Stomach (tissue), 9 donors: ENCODE data around the gene TCEA2. TPM values are rescaled to one million over a fixed set of nuclear protein-coding genes. Genes with fewer than 3 reads are reported as not detected.

ENCODE experiments used
- DNase-seq, 2 donors: peaks; one replicate each; pipeline versions ENCODE4 v3.0.0 to v3.0.0-alpha.2; 2013 to 2019
- H3K27ac ChIP-seq, 5 donors: fragments of 200-600 bp in 4 of 5; sonication (generic) in 4 of 5; one replicate each; pipeline ENCODE4 v1.5.1; 2013 to 2019; ENCODE audit warnings: mild to moderate bottlenecking in 1 of 5, moderate library complexity in 1 of 5
- H3K27me3 ChIP-seq, 3 donors: fragments of 200-600 bp; sonication (generic); one replicate each; pipeline ENCODE4 v1.5.1; 2017 to 2019; ENCODE audit warnings: mixed run types in 1 of 3
- H3K36me3 ChIP-seq, 4 donors: fragments of 200-600 bp; sonication (generic); 1 replicate in 3 of 4; 2 replicates in 1 of 4; pipeline ENCODE4 v1.5.1; 2016 to 2019
- H3K4me1 ChIP-seq, 4 donors: fragments of 200-600 bp; sonication (generic); one replicate each; pipeline ENCODE4 v1.5.1; 2016 to 2019
- H3K4me3 ChIP-seq, 4 donors: fragments of 200-600 bp; sonication (generic) in 3 of 4; one replicate each; pipeline ENCODE4 v1.5.1; 2016 to 2019; ENCODE audit warnings: mild to moderate bottlenecking in 1 of 4
- H3K9me3 ChIP-seq, 4 donors: fragments of 200-600 bp; sonication (generic); one replicate each; pipeline ENCODE4 v1.5.1; 2016 to 2019
- EP300 ChIP-seq: sonication (generic); formaldehyde crosslinking; IDR thresholded peaks from one replicate; pipeline ENCODE4 v1.6.1; 2017; ENCODE audit warnings: antibody characterized with exemption
- POLR2A ChIP-seq, 4 donors: fragments of 450-650 bp; IDR thresholded peaks; one replicate each; pipeline ENCODE4 v1.6.1; 2016; ENCODE audit warnings: antibody characterized with exemption in 4 of 4, control low read depth in 2 of 4, mild to moderate bottlenecking in 1 of 4, moderate library complexity in 1 of 4
- POLR2AphosphoS5 ChIP-seq, 3 donors: sonication (generic); formaldehyde crosslinking; IDR thresholded peaks; one replicate each; pipeline ENCODE4 v1.6.1; 2016; ENCODE audit warnings: antibody characterized with exemption in 3 of 3
- WGBS, 5 donors: extraction: QIAGEN DNeasy Blood & Tissue Kit in 3 of 5; methylation state at CpG; one replicate each; pipeline versions ENCODE4 v1.1.5 to v1.1.7; 2013 to 2018; 5-methylcytosine and 5-hydroxymethylcytosine counted together
- intact Hi-C: fragments of 100-400 bp; cut with DNase I; formaldehyde crosslinking; loops from one replicate; pipeline ENCODE4 v1.15.1; 2023; ENCODE audit warnings: low total_unique reads
- polyA plus RNA-seq, 3 donors: library from polyadenylated mRNA; stranded (reverse); fragments of 200-250 nt; gene quantifications; one replicate each; pipeline ENCODE4 v1.2.3, GENCODE V29; 2013
- small RNA-seq, 4 donors: library from RNA; depleted of rRNA; stranded (forward); fragments of <200 nt; gene quantifications; one replicate each; pipeline ENCODE3, GENCODE V24; 2016
- total RNA-seq, 5 donors: library from RNA; depleted of rRNA; stranded (reverse); fragments of >200 nt; gene quantifications; one replicate each; pipeline versions ENCODE4 v1.1.0 to v1.2.3, GENCODE V29; 2014 to 2016
- TF ChIP-seq, protein P1 (sequence below), 7 experiments: fragments of 450-650 bp in 4 of 7; fragments of 200-600 bp in 3 of 7; sonication (generic) in 3 of 7; IDR thresholded peaks; one replicate each; pipeline ENCODE4 v1.5.1; 2016 to 2019; ENCODE audit warnings: antibody characterized with exemption in 7 of 7, control low read depth in 2 of 7, mild to moderate bottlenecking in 1 of 7
- donor health status: healthy with polysubstance abuse.
- donor health status: Bipolar disorder and iron deficiency.
- donor health status: healthy.

Gene TCEA2
- total and polyA plus RNA-seq, 8 donors = 3.1 to 35.5 (median 26.0) TPM

DNA sequence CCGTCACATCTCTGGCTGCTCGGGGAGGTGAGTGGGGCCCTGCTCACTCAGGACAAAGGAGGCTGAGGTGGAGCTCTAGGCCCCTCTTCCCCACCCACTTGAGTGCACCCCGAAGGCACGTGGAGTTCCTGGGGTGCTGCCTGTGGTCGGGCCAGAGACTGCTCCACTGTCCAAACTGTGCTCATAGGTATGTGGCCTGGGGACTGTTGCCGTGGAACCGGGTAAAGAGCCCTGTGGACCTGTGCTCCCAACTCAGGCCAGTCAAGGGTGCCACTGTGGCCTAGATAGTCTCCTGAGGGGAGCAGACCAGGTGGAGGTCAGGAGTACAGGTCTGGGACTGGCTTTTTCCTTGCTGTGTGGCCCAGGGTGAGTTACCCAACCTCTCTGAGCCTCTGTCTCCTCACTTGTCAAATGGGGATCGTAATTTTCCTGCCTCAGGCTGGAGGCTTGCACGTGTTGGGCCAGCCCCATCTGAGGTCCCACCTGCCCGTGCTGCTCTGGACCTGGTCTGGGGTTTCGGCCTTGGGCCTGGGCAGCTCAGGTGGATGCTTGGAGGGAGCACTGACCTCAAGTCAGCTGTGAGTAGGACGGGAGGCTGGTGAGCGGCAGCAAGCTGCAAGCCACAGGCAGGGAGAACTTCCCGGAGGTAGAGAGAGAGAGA, 56.8 kb downstream of the TCEA2 start:
- TF ChIP-seq, protein P1, sequence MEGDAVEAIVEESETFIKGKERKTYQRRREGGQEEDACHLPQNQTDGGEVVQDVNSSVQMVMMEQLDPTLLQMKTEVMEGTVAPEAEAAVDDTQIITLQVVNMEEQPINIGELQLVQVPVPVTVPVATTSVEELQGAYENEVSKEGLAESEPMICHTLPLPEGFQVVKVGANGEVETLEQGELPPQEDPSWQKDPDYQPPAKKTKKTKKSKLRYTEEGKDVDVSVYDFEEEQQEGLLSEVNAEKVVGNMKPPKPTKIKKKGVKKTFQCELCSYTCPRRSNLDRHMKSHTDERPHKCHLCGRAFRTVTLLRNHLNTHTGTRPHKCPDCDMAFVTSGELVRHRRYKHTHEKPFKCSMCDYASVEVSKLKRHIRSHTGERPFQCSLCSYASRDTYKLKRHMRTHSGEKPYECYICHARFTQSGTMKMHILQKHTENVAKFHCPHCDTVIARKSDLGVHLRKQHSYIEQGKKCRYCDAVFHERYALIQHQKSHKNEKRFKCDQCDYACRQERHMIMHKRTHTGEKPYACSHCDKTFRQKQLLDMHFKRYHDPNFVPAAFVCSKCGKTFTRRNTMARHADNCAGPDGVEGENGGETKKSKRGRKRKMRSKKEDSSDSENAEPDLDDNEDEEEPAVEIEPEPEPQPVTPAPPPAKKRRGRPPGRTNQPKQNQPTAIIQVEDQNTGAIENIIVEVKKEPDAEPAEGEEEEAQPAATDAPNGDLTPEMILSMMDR (IDR thresholded peaks at IDR 0.05) = no peak
- no peak for TF ChIP-seq EP300
- TF ChIP-seq POLR2AphosphoS5 (IDR thresholded peaks at IDR 0.05) = no peak
- TF ChIP-seq POLR2A (IDR thresholded peaks at IDR 0.05) = no peak
- peak in 1 of 2 donors; percentile 33 for DNase-seq
- WGBS, 5 donors = 57 to 67% (median 63%) methylated on average over 10 to 14 of the region's 14 CpGs

DNA sequence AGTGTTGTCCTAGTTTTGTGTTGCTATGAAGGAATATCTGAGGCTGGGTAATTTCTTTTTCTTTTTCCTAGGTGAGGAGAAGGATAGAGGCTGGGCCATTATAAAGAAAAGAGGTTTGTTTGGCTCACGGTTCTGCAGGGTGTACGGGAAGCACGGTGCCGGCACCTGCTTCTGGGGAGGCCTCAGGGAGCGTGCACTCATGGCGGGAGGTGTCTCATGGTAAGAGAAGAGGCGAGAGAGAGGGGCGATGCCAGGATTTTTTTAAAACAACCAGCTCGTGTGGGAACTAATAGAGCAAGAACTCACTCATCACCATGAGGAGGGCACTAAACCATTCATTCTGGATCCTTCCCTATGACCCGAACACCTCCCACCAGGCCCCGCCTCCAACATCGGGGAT, 58.6 kb downstream of the TCEA2 start:
- H3K4me3 ChIP-seq = no peak overlapping the region
- WGBS, 5 donors = 74 to 83% (median 82%) methylated on average over 12 of the region's 12 CpGs
- intact Hi-C loops = no loop called here
- DNase-seq = no peak
- H3K27me3 ChIP-seq = peaks cover 0 to 49% (median 16%) of the 10 kb centered on the region in 3 donors
- TF ChIP-seq, protein P1 (IDR thresholded peaks at IDR 0.05) = no peak
- TF ChIP-seq POLR2A (IDR thresholded peaks at IDR 0.05) (no peak), EP300 (no peak), POLR2AphosphoS5 (IDR thresholded peaks at IDR 0.05) (no peak)
- no peaks in the 10 kb centered on the region for H3K36me3 ChIP-seq
- H3K27ac ChIP-seq = no peak overlapping the region
- H3K4me1 ChIP-seq = peaks cover 0 to 12% (median 10%) of the 10 kb centered on the region in 4 donors
- H3K9me3 ChIP-seq = no peaks in the 10 kb centered on the region

More for the DNA sequence above, 56.8 kb downstream of the TCEA2 start:
- Histone ChIP-seq H3K36me3 (no peaks in the 10 kb centered on the region), H3K4me3 (peak overlapping the region in 3 of 4 donors; percentile 16 to 36 (median 30)), H3K9me3 (no peaks in the 10 kb centered on the region), H3K27ac (no peak overlapping the region), H3K4me1 (peaks cover 0 to 12% (median 10%) of the 10 kb centered on the region in 4 donors), H3K27me3 (peaks cover 0 to 45% (median 16%) of the 10 kb centered on the region in 3 donors)
- intact Hi-C loops = no loop called here

Small RNA genes within 50 kb of the gene (small RNA-seq; reads per million reads assigned to genes)
- gene AL355803.1 = 0 reads per million in 4 donors
- 0 reads per million in 4 donors for gene MIR6813

Other genes with a start within 250 kb of the TCEA2 start
- 10 to 100 TPM in 1 of 5 donors, 1 to 10 TPM in 3, under 1 TPM in 1; 0.58 to 13.4 (median 4.1) TPM for gene ZBTB46, start 231.9 kb upstream of the TCEA2 start, total RNA-seq
- 1 to 10 TPM; 1.1 to 1.8 (median 1.7) TPM for gene ZBTB46, start 231.9 kb upstream of the TCEA2 start, polyA plus RNA-seq
- gene ABHD16B, start 201.7 kb upstream of the TCEA2 start, total RNA-seq = not detected
- under 1 TPM in 2 of 3 donors, not detected in 1; 0.37 to 0.43 TPM for gene ABHD16B, start 201.7 kb upstream of the TCEA2 start, polyA plus RNA-seq
- 10 to 100 TPM; 42.0 to 53.1 (median 45.5) TPM for gene TPD52L2, start 197.9 kb upstream of the TCEA2 start, total RNA-seq
- gene TPD52L2, start 197.9 kb upstream of the TCEA2 start, polyA plus RNA-seq = 10 to 100 TPM; 72.8 to 75.6 (median 73.3) TPM
- gene DNAJC5, start 168.1 kb upstream of the TCEA2 start, total RNA-seq = 10 to 100 TPM; 23.7 to 60.1 (median 52.7) TPM
- gene DNAJC5, start 168.1 kb upstream of the TCEA2 start, polyA plus RNA-seq = 10 to 100 TPM; 23.1 to 26.4 (median 25.6) TPM
- gene UCKL1, start 106.8 kb upstream of the TCEA2 start, total RNA-seq = 100 to 1,000 TPM in 1 of 5 donors, 10 to 100 TPM in 4; 20.9 to 107 (median 36.8) TPM
- gene UCKL1, start 106.8 kb upstream of the TCEA2 start, polyA plus RNA-seq = 10 to 100 TPM; 17.7 to 60.5 (median 24.0) TPM
- gene ZNF512B, start 93.3 kb upstream of the TCEA2 start, total RNA-seq = 10 to 100 TPM in 2 of 5 donors, 1 to 10 TPM in 3; 6.1 to 12.1 (median 9.2) TPM
- 1 to 10 TPM; 3.5 to 7.6 (median 6.3) TPM for gene ZNF512B, start 93.3 kb upstream of the TCEA2 start, polyA plus RNA-seq
- gene SAMD10, start 83.6 kb upstream of the TCEA2 start, total RNA-seq = 10 to 100 TPM in 2 of 5 donors, 1 to 10 TPM in 3; 2.9 to 68.1 (median 9.4) TPM
- 1 to 10 TPM; 4.9 to 6.6 (median 6.3) TPM for gene SAMD10, start 83.6 kb upstream of the TCEA2 start, polyA plus RNA-seq
- 10 to 100 TPM; 30.4 to 67.4 (median 39.7) TPM for gene PRPF6, start 82.1 kb upstream of the TCEA2 start, total RNA-seq
- gene PRPF6, start 82.1 kb upstream of the TCEA2 start, polyA plus RNA-seq = 10 to 100 TPM; 27.0 to 44.2 (median 39.6) TPM
- gene C20orf204, start 27.0 kb upstream of the TCEA2 start, total RNA-seq = 1 to 10 TPM in 1 of 5 donors, not detected in 4; 1.7 TPM
- 1 to 10 TPM in 2 of 3 donors, under 1 TPM in 1; 0.62 to 3.4 (median 1.4) TPM for gene C20orf204, start 27.0 kb upstream of the TCEA2 start, polyA plus RNA-seq
- 10 to 100 TPM in 2 of 5 donors, 1 to 10 TPM in 2, under 1 TPM in 1; 0.58 to 26.6 (median 8.9) TPM for gene SOX18, start 13.6 kb upstream of the TCEA2 start, total RNA-seq
- gene SOX18, start 13.6 kb upstream of the TCEA2 start, polyA plus RNA-seq = 10 to 100 TPM in 1 of 3 donors, 1 to 10 TPM in 2; 6.2 to 15.2 (median 8.4) TPM
- gene RGS19, start 16.3 kb downstream of the TCEA2 start, total RNA-seq = 10 to 100 TPM in 1 of 5 donors, 1 to 10 TPM in 1, not detected in 3; 3.1 to 10.1 TPM
- 10 to 100 TPM in 2 of 3 donors, 1 to 10 TPM in 1; 8.1 to 17.2 (median 13.1) TPM for gene RGS19, start 16.3 kb downstream of the TCEA2 start, polyA plus RNA-seq
- gene OPRL1, start 16.9 kb downstream of the TCEA2 start, total RNA-seq = 1 to 10 TPM in 1 of 5 donors, under 1 TPM in 1, not detected in 3; 0.55 to 4.7 TPM
- gene OPRL1, start 16.9 kb downstream of the TCEA2 start, polyA plus RNA-seq = under 1 TPM in 2 of 3 donors, not detected in 1; 0.18 to 0.25 TPM
- gene LKAAEAR1, start 21.2 kb downstream of the TCEA2 start, total RNA-seq = not detected
- under 1 TPM in 1 of 3 donors, not detected in 2; 0.23 TPM for gene LKAAEAR1, start 21.2 kb downstream of the TCEA2 start, polyA plus RNA-seq
- gene NPBWR2, start 44.4 kb downstream of the TCEA2 start, total RNA-seq = not detected
- not detected for gene NPBWR2, start 44.4 kb downstream of the TCEA2 start, polyA plus RNA-seq
- under 1 TPM in 1 of 5 donors, not detected in 4; 0.55 TPM for gene MYT1, start 101.3 kb downstream of the TCEA2 start, total RNA-seq
- gene MYT1, start 101.3 kb downstream of the TCEA2 start, polyA plus RNA-seq = under 1 TPM in 2 of 3 donors, not detected in 1; 0.08 to 0.25 TPM
- 100 to 1,000 TPM in 1 of 5 donors, 10 to 100 TPM in 4; 15.2 to 107 (median 57.4) TPM for gene PCMTD2, start 192.6 kb downstream of the TCEA2 start, total RNA-seq
- 10 to 100 TPM; 14.1 to 29.3 (median 23.8) TPM for gene PCMTD2, start 192.6 kb downstream of the TCEA2 start, polyA plus RNA-seq